Left ventricle myocardium inferior (tissue), 1 donor: ENCODE measurements around the gene HSPA1B. TPM values are rescaled to one million over a fixed set of nuclear protein-coding genes. Genes with fewer than 3 reads are reported as not detected.

Experiments used
- DNase-seq: peaks from one replicate; pipeline ENCODE4 v3.0.0-alpha.2; 2020
- H3K27ac ChIP-seq: fragments of 200-600 bp; replicated peaks from 2 replicates; pipeline ENCODE4 v1.8.0; 2021
- H3K27me3 ChIP-seq: fragments of 200-600 bp; 2 replicates; pipeline ENCODE4 v1.8.0; 2021; ENCODE audit warnings: low read depth
- H3K36me3 ChIP-seq: fragments of 200-600 bp; 2 replicates; pipeline ENCODE4 v1.8.0; 2021
- H3K4me1 ChIP-seq: fragments of 200-600 bp; 2 replicates; pipeline ENCODE4 v1.8.0; 2021
- H3K4me3 ChIP-seq: fragments of 200-600 bp; 2 replicates; pipeline ENCODE4 v1.8.0; 2021; ENCODE audit warnings: mild to moderate bottlenecking, moderate library complexity
- H3K9me3 ChIP-seq: fragments of 200-600 bp; replicated peaks from 2 replicates; pipeline ENCODE4 v1.8.0; 2021
- CTCF ChIP-seq: fragments of 200-600 bp; IDR thresholded peaks from 2 replicates; pipeline ENCODE4 v1.8.0; 2021; ENCODE audit warnings: antibody characterized with exemption, mild to moderate bottlenecking, borderline replicate concordance
- intact Hi-C: fragments of 100-400 bp; cut with micrococcal nuclease; formaldehyde crosslinking; loops from one replicate; pipeline ENCODE4 v1.11.0; 2022
- total RNA-seq: library from RNA; stranded (reverse); fragmentation: NEBNext Ultra II Directional; extraction: Animal tissue kit (Norgen Biotek cat#: 25700); gene quantifications from one replicate; pipeline ENCODE4 v1.2.1, GENCODE V29; 2021
- donor health status: DM: no; HTN: yes; CAD: no; lungs with severe emphysema.

Gene HSPA1B
- total RNA-seq, 1 donor from 2014 or later, result 184 TPM

- no peak overlapping the region for H3K4me3 ChIP-seq
- intact Hi-C loops, result no loop called here
- no peaks in the 10 kb centered on the region for H3K9me3 ChIP-seq
- H3K27me3 ChIP-seq, result no peaks in the 10 kb centered on the region
- no peak for DNase-seq
- peaks cover 72% of the 10 kb centered on the region for H3K36me3 ChIP-seq
- H3K27ac ChIP-seq, result no peak overlapping the region
- peaks cover 15% of the 10 kb centered on the region for H3K4me1 ChIP-seq
- TF ChIP-seq CTCF, result no peak
Measured at GRCh38 chr6:31780507-31781243, 46.9 kb upstream of the HSPA1B start.

GRCh38 chr6:31781244-31782125 lies 46.1 kb upstream of the HSPA1B start:
- no peak overlapping the region for H3K4me3 ChIP-seq
- no peaks in the 10 kb centered on the region for H3K27me3 ChIP-seq
- H3K27ac ChIP-seq, result no peak overlapping the region
- peaks cover 73% of the 10 kb centered on the region for H3K36me3 ChIP-seq
- H3K9me3 ChIP-seq, result no peaks in the 10 kb centered on the region
- intact Hi-C loops, result no loop called here
- no peak for DNase-seq
- H3K4me1 ChIP-seq, result peaks cover 12% of the 10 kb centered on the region
- TF ChIP-seq CTCF, result no peak

GRCh38 chr6:31782126-31782855 lies 45.2 kb upstream of the HSPA1B start:
- no peak for TF ChIP-seq CTCF
- DNase-seq, result no peak
- H3K4me1 ChIP-seq, result peaks cover 4% of the 10 kb centered on the region
- no peaks in the 10 kb centered on the region for H3K27me3 ChIP-seq
- intact Hi-C loops, result no loop called here
- H3K36me3 ChIP-seq, result peaks cover 73% of the 10 kb centered on the region
- no peaks in the 10 kb centered on the region for H3K9me3 ChIP-seq
- no peak overlapping the region for H3K4me3 ChIP-seq
- no peak overlapping the region for H3K27ac ChIP-seq

- H3K9me3 ChIP-seq, result no peaks in the 10 kb centered on the region
- no peaks in the 10 kb centered on the region for H3K4me1 ChIP-seq
- no peaks in the 10 kb centered on the region for H3K27me3 ChIP-seq
- H3K27ac ChIP-seq, result no peak overlapping the region
- no peak for DNase-seq
- intact Hi-C loops, result no loop called here
- no peak for TF ChIP-seq CTCF
- H3K36me3 ChIP-seq, result peaks cover 61% of the 10 kb centered on the region
- H3K4me3 ChIP-seq, result no peak overlapping the region
Measured at GRCh38 chr6:31784098-31784925, 43.2 kb upstream of the HSPA1B start.

GRCh38 chr6:31785475-31785874 lies 42.1 kb upstream of the HSPA1B start:
- Histone ChIP-seq H3K4me3 (no peak overlapping the region), H3K4me1 (no peaks in the 10 kb centered on the region), H3K27me3 (no peaks in the 10 kb centered on the region), H3K9me3 (no peaks in the 10 kb centered on the region), H3K36me3 (peaks cover 54% of the 10 kb centered on the region), H3K27ac (no peak overlapping the region)
- no peak for TF ChIP-seq CTCF
- DNase-seq, result no peak
- intact Hi-C loops, result no loop called here
